ENCODE data around the gene SOCS7. TPM values are rescaled to one million over a fixed set of nuclear protein-coding genes. Genes with fewer than 3 reads are reported as not detected.

Gene SOCS7
- total RNA-seq, 1 experiment from 2014 or later = 31.0 TPM

DNA sequence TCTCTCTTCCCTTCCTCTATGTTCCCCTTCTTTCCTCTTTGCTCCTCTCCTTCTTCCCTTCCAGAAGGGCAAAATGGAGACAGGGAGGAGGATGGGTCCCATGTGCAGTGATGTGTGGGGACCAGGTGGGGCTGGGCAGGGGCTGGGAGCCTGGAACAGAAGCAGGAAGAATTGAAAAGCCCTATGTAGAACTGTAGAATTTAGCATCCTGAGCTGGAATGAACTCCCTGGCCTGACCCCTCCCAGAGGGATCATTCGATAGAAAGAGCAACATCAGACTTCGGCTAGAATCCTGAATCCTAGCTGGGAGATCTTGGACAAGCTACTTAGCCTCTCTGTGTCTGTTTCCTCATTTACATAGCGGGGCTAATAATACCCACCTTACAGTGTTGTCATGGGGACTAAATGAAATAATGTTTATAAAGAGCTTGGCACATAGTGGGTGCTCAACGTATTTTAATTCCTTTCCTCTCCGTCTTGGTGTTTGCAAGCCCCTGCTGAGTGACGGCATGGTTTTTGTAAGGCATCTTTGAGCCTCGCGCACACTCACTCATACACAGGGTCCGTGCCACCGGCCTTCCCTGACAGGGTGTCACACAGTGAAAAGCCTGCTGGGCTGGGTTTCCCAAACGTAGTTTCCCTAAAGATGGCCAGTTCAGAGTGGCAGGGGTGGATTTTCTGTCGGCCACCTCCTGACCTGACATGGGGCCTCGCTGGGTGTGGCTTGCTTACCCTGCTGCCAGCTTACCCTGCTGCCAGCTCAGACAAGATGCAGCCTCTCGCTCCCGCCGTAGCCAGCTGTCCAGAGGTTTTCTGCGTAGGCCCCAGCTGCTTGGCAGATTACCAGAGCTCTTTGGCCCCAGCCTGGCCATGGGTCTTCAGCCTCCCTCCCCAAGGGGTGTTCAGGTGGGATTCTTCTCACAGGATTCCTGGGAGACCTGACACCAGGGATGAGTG is 70.5 kb downstream of the SOCS7 start:
- CTCF ChIA-PET = interaction anchor here (0.5 to 0.6 kb wide), 3 partner anchors 10 to 1308 kb away, joined by 4 to 8 read pairs (median 5); no protein-coding TSS in a partner anchor
- intact Hi-C loops (cut with micrococcal nuclease; ENCODE audit: unreplicated experiment) = loop anchor here (10.0 kb wide), 1 partner anchor 63 kb away; no protein-coding TSS in a partner anchor
- DNase-seq (ENCODE audit: low read depth, low spot score) (no peak), ATAC-seq (no peak)
- BruUV-seq (replicated peaks) = no TSS peak
- no peaks in the 10 kb centered on the region; the same call in 1 of the 2 replicates for H3K4me1 ChIP-seq (ENCODE audit: control insufficient read depth, insufficient read depth, low read length)
- no peaks in the 10 kb centered on the region for H3K9me3 ChIP-seq (ENCODE audit: control insufficient read depth, insufficient read depth, low read depth, low read length)
- no peak overlapping the region for H3K4me3 ChIP-seq (ENCODE audit: low read depth in 2 of 2, low read length in 2 of 2)
- POLR2A ChIA-PET = interaction anchor here (0.6 kb wide), 1 partner anchor 43 kb away, joined by 3 read pairs; no protein-coding TSS in a partner anchor
- H3K27me3 ChIP-seq (ENCODE audit: control insufficient read depth, insufficient read depth, low read length) = no peaks in the 10 kb centered on the region
- in situ Hi-C loops (cut with HindIII; ENCODE audit: low pct_unique_long_range_greater_than_20kb, low sequenced_read_pairs) = no loop called here
- TF ChIP-seq, protein P1, sequence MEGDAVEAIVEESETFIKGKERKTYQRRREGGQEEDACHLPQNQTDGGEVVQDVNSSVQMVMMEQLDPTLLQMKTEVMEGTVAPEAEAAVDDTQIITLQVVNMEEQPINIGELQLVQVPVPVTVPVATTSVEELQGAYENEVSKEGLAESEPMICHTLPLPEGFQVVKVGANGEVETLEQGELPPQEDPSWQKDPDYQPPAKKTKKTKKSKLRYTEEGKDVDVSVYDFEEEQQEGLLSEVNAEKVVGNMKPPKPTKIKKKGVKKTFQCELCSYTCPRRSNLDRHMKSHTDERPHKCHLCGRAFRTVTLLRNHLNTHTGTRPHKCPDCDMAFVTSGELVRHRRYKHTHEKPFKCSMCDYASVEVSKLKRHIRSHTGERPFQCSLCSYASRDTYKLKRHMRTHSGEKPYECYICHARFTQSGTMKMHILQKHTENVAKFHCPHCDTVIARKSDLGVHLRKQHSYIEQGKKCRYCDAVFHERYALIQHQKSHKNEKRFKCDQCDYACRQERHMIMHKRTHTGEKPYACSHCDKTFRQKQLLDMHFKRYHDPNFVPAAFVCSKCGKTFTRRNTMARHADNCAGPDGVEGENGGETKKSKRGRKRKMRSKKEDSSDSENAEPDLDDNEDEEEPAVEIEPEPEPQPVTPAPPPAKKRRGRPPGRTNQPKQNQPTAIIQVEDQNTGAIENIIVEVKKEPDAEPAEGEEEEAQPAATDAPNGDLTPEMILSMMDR (IDR thresholded peaks at IDR 0.05) = no peak
- TF ChIP-seq POLR2AphosphoS5 (IDR thresholded peaks at IDR 0.05; ENCODE audit: low read depth, low read length) (no peak), SIN3A (IDR thresholded peaks at IDR 0.05; ENCODE audit: borderline replicate concordance, insufficient read depth, low read depth, low read length) (no peak), TCF7L2 (IDR thresholded peaks at IDR 0.05; ENCODE audit: low read depth, low read length) (no peak)
- TF ChIP-seq, protein P2, sequence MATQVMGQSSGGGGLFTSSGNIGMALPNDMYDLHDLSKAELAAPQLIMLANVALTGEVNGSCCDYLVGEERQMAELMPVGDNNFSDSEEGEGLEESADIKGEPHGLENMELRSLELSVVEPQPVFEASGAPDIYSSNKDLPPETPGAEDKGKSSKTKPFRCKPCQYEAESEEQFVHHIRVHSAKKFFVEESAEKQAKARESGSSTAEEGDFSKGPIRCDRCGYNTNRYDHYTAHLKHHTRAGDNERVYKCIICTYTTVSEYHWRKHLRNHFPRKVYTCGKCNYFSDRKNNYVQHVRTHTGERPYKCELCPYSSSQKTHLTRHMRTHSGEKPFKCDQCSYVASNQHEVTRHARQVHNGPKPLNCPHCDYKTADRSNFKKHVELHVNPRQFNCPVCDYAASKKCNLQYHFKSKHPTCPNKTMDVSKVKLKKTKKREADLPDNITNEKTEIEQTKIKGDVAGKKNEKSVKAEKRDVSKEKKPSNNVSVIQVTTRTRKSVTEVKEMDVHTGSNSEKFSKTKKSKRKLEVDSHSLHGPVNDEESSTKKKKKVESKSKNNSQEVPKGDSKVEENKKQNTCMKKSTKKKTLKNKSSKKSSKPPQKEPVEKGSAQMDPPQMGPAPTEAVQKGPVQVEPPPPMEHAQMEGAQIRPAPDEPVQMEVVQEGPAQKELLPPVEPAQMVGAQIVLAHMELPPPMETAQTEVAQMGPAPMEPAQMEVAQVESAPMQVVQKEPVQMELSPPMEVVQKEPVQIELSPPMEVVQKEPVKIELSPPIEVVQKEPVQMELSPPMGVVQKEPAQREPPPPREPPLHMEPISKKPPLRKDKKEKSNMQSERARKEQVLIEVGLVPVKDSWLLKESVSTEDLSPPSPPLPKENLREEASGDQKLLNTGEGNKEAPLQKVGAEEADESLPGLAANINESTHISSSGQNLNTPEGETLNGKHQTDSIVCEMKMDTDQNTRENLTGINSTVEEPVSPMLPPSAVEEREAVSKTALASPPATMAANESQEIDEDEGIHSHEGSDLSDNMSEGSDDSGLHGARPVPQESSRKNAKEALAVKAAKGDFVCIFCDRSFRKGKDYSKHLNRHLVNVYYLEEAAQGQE (IDR thresholded peaks at IDR 0.05; ENCODE audit: insufficient read depth in 1 of 2, low read depth in 2 of 2, low read length in 1 of 2) = no peak
- no peaks in the 10 kb centered on the region for H3K36me3 ChIP-seq (ENCODE audit: control insufficient read depth, insufficient read depth, low read length)
- no peak overlapping the region for H3K27ac ChIP-seq (ENCODE audit: low read length)

DNA sequence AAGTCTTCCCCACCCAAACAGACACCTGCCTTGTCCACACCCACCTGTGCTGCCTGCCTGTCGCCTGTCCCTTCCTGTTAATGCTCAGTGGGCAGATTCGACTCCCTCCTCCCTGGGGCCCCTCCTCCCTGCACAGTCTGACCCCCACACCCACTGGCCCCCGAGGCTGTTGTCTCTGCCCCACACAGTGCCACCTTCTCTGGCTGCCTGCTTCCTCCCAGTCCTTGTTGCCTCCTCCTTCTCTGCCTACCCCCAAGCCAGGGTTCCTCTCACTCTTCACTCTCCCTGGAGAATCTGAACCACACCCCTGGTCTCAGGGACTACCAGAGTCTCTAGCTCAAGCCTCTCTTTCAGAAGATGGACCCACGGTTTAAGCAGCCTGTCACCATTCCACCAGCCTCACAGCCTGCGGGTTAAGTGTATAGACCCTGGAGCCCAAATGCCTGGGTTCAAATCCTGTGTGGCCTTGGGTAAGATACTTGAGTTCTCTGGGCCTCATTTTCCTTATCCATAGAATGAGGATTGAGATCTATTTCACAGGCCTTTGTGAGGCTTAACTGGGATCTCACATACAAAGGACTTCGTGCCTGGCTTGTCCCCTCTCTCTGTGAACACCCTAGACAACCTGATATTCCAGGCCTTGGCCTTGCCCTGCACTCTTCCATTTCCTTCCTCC is 72.8 kb downstream of the SOCS7 start:
- H3K36me3 ChIP-seq (ENCODE audit: control insufficient read depth, insufficient read depth, low read length) = no peaks in the 10 kb centered on the region
- ATAC-seq = no peak
- TF ChIP-seq TCF7L2 (IDR thresholded peaks at IDR 0.05; ENCODE audit: low read depth, low read length) (no peak), POLR2AphosphoS5 (IDR thresholded peaks at IDR 0.05; ENCODE audit: low read depth, low read length) (no peak)
- BruUV-seq (replicated peaks) = no TSS peak
- intact Hi-C loops (cut with micrococcal nuclease; ENCODE audit: unreplicated experiment) = loop anchor here (10.0 kb wide), 1 partner anchor 60 kb away; no protein-coding TSS in a partner anchor
- no peak overlapping the region for H3K4me3 ChIP-seq (ENCODE audit: low read depth in 2 of 2, low read length in 2 of 2)
- no peak overlapping the region for H3K27ac ChIP-seq (ENCODE audit: low read length)
- ChIA-PET CTCF (interaction anchor here (0.6 to 0.9 kb wide), 3 partner anchors 23 to 1440 kb away, joined by 3 to 8 read pairs (median 4); partner anchors contain the start of gene IKZF3), POLR2A (no interaction called here)
- no peak for DNase-seq (ENCODE audit: low read depth, low spot score)
- H3K4me1 ChIP-seq (ENCODE audit: control insufficient read depth, insufficient read depth, low read length) = peaks cover 3% of the 10 kb centered on the region
- no peaks in the 10 kb centered on the region for H3K27me3 ChIP-seq (ENCODE audit: control insufficient read depth, insufficient read depth, low read length)
- H3K9me3 ChIP-seq (ENCODE audit: control insufficient read depth, insufficient read depth, low read depth, low read length) = no peaks in the 10 kb centered on the region
- in situ Hi-C loops (cut with HindIII; ENCODE audit: low pct_unique_long_range_greater_than_20kb, low sequenced_read_pairs) = no loop called here

Data from Panc1 (cell line).